K562 (cell line): ENCODE measurements around the gene CD164L2. TPM values are rescaled to one million over a fixed set of nuclear protein-coding genes. Genes with fewer than 3 reads are reported as not detected.
A peak's percentile ranks its signal among the peaks of the same experiment; 100 is the strongest.

ENCODE experiments used
- ARID3B ChIP-seq: fragments of 250-450 bp; sonication (Bioruptor Pico); IDR thresholded peaks from 2 replicates; pipeline ENCODE4 v1.4.0; 2020; ENCODE audit warnings: borderline replicate concordance
- BRD9 ChIP-seq: fragments of 450-650 bp; IDR thresholded peaks from 2 replicates; pipeline ENCODE4 v1.6.1; 2018; ENCODE audit warnings: low read depth; ENCODE audit not compliant: partially characterized antibody
- CHD4 ChIP-seq: fragments of 200-600 bp; sonication (generic); IDR thresholded peaks from 3 replicates; pipeline ENCODE4 v1.6.1; 2012; ENCODE audit warnings: low read depth, mild to moderate bottlenecking, mixed read lengths, low read length, inconsistent platforms; ENCODE audit not compliant: insufficient read depth, insufficient replicate concordance, poor library complexity, severe bottlenecking
- ETV1 ChIP-seq: fragments of 450-650 bp; conservative IDR thresholded peaks from 2 replicates; pipeline ENCODE4 v1.6.1; 2016; ENCODE audit warnings: missing genetic modification characterization, control low read depth, low read depth, missing compliant biosample characterization
- FOSL1 ChIP-seq: fragments of 200-800 bp; sonication (Bioruptor generic); conservative IDR thresholded peaks from 2 replicates; pipeline ENCODE4 v1.6.1; 2016; ENCODE audit warnings: missing genetic modification characterization, missing compliant biosample characterization
- FOXA3 ChIP-seq, 2 experiments: fragments of 450-650 bp in 1 of 2; sonication (generic) in 1 of 2; formaldehyde crosslinking; IDR thresholded peaks in 1 of 2; conservative IDR thresholded peaks in 1 of 2; 2 replicates each; pipeline versions ENCODE4 v1.4.0 to v1.8.0; 2020 to 2022; ENCODE audit warnings: mild to moderate bottlenecking in 2 of 2, missing genetic modification reagents in 1 of 2
- MCM2 ChIP-seq: fragments of 450-650 bp; IDR thresholded peaks from 2 replicates; pipeline ENCODE4 v1.6.1; 2017; ENCODE audit warnings: low read depth, mild to moderate bottlenecking
- RBM17 ChIP-seq: fragments of 200-400 bp; formaldehyde crosslinking; IDR thresholded peaks from 2 replicates; pipeline ENCODE4 v1.6.1; 2017; ENCODE audit warnings: low read depth, mild to moderate bottlenecking, low read length, borderline replicate concordance
- SMARCB1 ChIP-seq: IDR thresholded peaks from 2 replicates; pipeline ENCODE4 v1.6.1; 2011; ENCODE audit warnings: improper control_type of control experiment, low read depth; ENCODE audit not compliant: insufficient read length
- TRIM25 ChIP-seq: fragments of 450-650 bp; IDR thresholded peaks from 2 replicates; pipeline ENCODE4 v1.7.0; 2016; ENCODE audit warnings: borderline replicate concordance
- ZMIZ1 ChIP-seq, 2 experiments: fragments of 150-350 bp in 1 of 2; IDR thresholded peaks; 2 replicates each; pipeline ENCODE4 v1.6.1; 2012 to 2016; ENCODE audit warnings: low read depth in 2 of 2, low read length in 2 of 2, mild to moderate bottlenecking in 1 of 2, moderate library complexity in 1 of 2
- ZNF239 ChIP-seq: fragments of 250-450 bp; sonication (Bioruptor Pico); IDR thresholded peaks from 2 replicates; pipeline ENCODE4 v1.4.0; 2020; ENCODE audit warnings: mild to moderate bottlenecking
- ZNF316 ChIP-seq: fragments of 450-650 bp; IDR thresholded peaks from 2 replicates; pipeline ENCODE4 v1.6.1; 2016
- polyA plus RNA-seq, 8 experiments: library from polyadenylated mRNA; depleted of rRNA in 4 of 8; stranded (reverse) in 5 of 8; unstranded in 3 of 8; fragments of >200 nt; fragmentation: Nextera tagmentation in 2 of 8; fragmentation: Illumina TruSeq in 1 of 8; extraction: Ambion mirVana in 2 of 8; extraction: Trizol in 1 of 8; gene quantifications; 2 replicates each; pipeline versions ENCODE4 v1.2.1 to v1.2.3, GENCODE V29; 2011 to 2014; ENCODE audit warnings: inconsistent platforms in 1 of 8, missing spikeins in 1 of 8
- total RNA-seq, 7 experiments: library from RNA; depleted of rRNA in 6 of 7; stranded (reverse); fragments of >200 nt in 6 of 7; fragmentation: Illumina TruSeq in 2 of 7; extraction: Trizol in 2 of 7; gene quantifications; 2 replicates each; pipeline versions ENCODE4 v1.2.1 to v1.2.3, GENCODE V29; 2011 to 2021; ENCODE audit warnings: low replicate concordance in 1 of 7

CD164L2 gene
- total and polyA plus RNA-seq, 9 of the 15 experiments (the other 6 are each of a cell fraction or from before 2014, with no cell fraction given), result 0.08 to 0.92 (median 0.38) TPM; not detected in 1

GRCh38 chr1:27428316-27429028 lies 45.3 kb upstream of the CD164L2 start (continued):
- TF ChIP-seq ZMIZ1 (IDR thresholded peaks at IDR 0.05; ENCODE audit: low read depth in 2 of 2, low read length in 2 of 2) (peak in 1 of 2 experiments; percentile 65; a peak in 2 of 4 replicates), CHD4 (no peak), ARID3B (CRISPR knock-in tag) (no peak), FOSL1 (tag) (no peak), RBM17 (no peak), ZNF239 (CRISPR knock-in tag) (no peak), MCM2 (no peak), FOXA3 (CRISPR knock-in tag; conservative IDR thresholded peaks at IDR 0.05 in 1 of 2, IDR thresholded peaks at IDR 0.05 in 1 of 2) (0 out of 4 replicates have a peak, but pooled peaks of 1 of the 2 experiments have one; percentile 10), ETV1 (tag) (peak; percentile 67), ZNF316 (peak; percentile 97), TRIM25 (peak; percentile 46; the same call in 1 of the 2 replicates), SMARCB1 (no peak), BRD9 (peak; percentile 45)
